OCI-LY7 (cell line): Measurements from ENCODE around the gene ACBD6.

Experiments
- CTCF ChIP-seq: fragments of 200-600 bp; sonication (generic); conservative IDR thresholded peaks from 2 replicates; pipeline ENCODE4 v1.5.1; 2014; ENCODE audit warnings: mild to moderate bottlenecking, antibody characterized with exemption, low read length, moderate library complexity, mixed read lengths
- EZH2phosphoT487 ChIP-seq: fragments of 200-600 bp; sonication (generic); IDR thresholded peaks from 2 replicates; pipeline ENCODE4 v1.6.1; 2018; ENCODE audit warnings: low read depth, borderline replicate concordance, mild to moderate bottlenecking, mixed run types, antibody characterized with exemption, low read length, moderate library complexity, mixed read lengths

GRCh38 chr1:180381184-180381580 is 121.2 kb downstream of the ACBD6 start:
- TF ChIP-seq CTCF (no peak), EZH2phosphoT487 (no peak)
